ENCODE results near the gene PIK3C3.

DNA sequence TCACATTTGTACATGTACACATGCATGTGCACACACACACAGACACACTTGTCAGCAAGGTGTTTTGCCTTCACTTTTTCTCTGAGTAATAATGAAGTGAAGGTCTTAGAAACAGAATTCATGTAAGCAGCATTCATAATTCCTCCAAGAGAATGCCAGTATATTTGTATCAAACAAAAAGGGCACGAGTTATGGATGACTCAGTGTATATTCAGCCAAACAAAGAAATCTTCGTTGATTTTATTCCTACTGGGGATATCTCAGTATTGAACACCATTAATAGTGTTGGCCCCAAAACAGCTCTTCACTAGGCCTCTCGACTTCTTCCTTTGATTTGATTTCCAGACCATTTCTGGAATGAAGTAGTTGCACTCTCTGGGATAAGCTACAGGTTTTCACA, 125.3 kb downstream of the PIK3C3 start:
- no peak for TF ChIP-seq TARDBP (IDR thresholded peaks at IDR 0.05)
- TF ChIP-seq FOXM1 (IDR thresholded peaks at IDR 0.05; ENCODE audit: borderline replicate concordance): no peak
- TF ChIP-seq FOXK2 (IDR thresholded peaks at IDR 0.05): no peak
- TF ChIP-seq SP1 (IDR thresholded peaks at IDR 0.05): no peak
- no peak for TF ChIP-seq SUZ12 (IDR thresholded peaks at IDR 0.05)
- TF ChIP-seq BHLHE40 (IDR thresholded peaks at IDR 0.05; ENCODE audit: borderline replicate concordance): no peak
- TF ChIP-seq ELF4 (IDR thresholded peaks at IDR 0.05): no peak
- no peak for TF ChIP-seq ZNF384 (IDR thresholded peaks at IDR 0.05)
- no peak for TF ChIP-seq FOXA1 (IDR thresholded peaks at IDR 0.05)
- TF ChIP-seq CTBP1 (IDR thresholded peaks at IDR 0.05; ENCODE audit: borderline replicate concordance): no peak
- TF ChIP-seq, protein P1, sequence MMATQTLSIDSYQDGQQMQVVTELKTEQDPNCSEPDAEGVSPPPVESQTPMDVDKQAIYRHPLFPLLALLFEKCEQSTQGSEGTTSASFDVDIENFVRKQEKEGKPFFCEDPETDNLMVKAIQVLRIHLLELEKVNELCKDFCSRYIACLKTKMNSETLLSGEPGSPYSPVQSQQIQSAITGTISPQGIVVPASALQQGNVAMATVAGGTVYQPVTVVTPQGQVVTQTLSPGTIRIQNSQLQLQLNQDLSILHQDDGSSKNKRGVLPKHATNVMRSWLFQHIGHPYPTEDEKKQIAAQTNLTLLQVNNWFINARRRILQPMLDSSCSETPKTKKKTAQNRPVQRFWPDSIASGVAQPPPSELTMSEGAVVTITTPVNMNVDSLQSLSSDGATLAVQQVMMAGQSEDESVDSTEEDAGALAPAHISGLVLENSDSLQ (IDR thresholded peaks at IDR 0.05): no peak
- TF ChIP-seq L3MBTL2 (conservative IDR thresholded peaks at IDR 0.05): no peak
- TF ChIP-seq HDGF (IDR thresholded peaks at IDR 0.05; ENCODE audit: borderline replicate concordance): no peak

Data from HEK293T (cell line).